Natural killer cell treated with Interleukin-12 subunit alpha and Interleukin-12 subunit beta and Interleukin-15 and Interleukin-18, amount 100 ng/mL, for 72 hours (primary cell): Measurements from ENCODE around the gene CLNK. TPM values are rescaled to one million over a fixed set of nuclear protein-coding genes. Genes with fewer than 3 reads are reported as not detected.

ENCODE experiments used
- ATAC-seq, 2 donors: fragments of 150-1000 bp; cut with Tn5 transposase in 1 of 2; sonication (Bioruptor Pico), chemical (Tn5 transposase) in 1 of 2; 2 replicates each; pipeline ENCODE4 v1.10.0; 2021
- DNase-seq: peaks from one replicate; pipeline ENCODE4 v3.0.0; 2022; ENCODE audit warnings: low spot score
- H3K27ac Mint-ChIP-seq, 2 donors: 1 replicate in 1 of 2; 2 replicates in 1 of 2; pipeline ENCODE4 v1.8.0; 2022; ENCODE audit warnings: mixed read lengths in 2 of 2, mild to moderate bottlenecking in 1 of 2, moderate library complexity in 1 of 2
- H3K27me3 Mint-ChIP-seq, 2 donors: 1 replicate in 1 of 2; 2 replicates in 1 of 2; pipeline ENCODE4 v1.8.0; 2022; ENCODE audit warnings: mixed read lengths in 2 of 2
- H3K36me3 Mint-ChIP-seq: one replicate; pipeline ENCODE4 v1.8.0; 2022; ENCODE audit warnings: mixed read lengths
- H3K4me1 Mint-ChIP-seq, 2 donors: 1 replicate in 1 of 2; 2 replicates in 1 of 2; pipeline ENCODE4 v1.8.0; 2022; ENCODE audit warnings: low read depth in 2 of 2, mixed read lengths in 2 of 2, mild to moderate bottlenecking in 1 of 2
- H3K4me3 Mint-ChIP-seq: one replicate; pipeline ENCODE4 v1.8.0; 2022; ENCODE audit warnings: mixed read lengths
- H3K9me3 Mint-ChIP-seq: 2 replicates; pipeline ENCODE4 v1.8.0; 2022; ENCODE audit warnings: mixed read lengths
- total RNA-seq, 2 donors: library from RNA; stranded (reverse); gene quantifications; one replicate each; pipeline ENCODE4 v1.2.3, GENCODE V29; 2022

CLNK gene
- total RNA-seq, 2 donors from 2014 or later = 0.45 to 0.70 TPM

DNA sequence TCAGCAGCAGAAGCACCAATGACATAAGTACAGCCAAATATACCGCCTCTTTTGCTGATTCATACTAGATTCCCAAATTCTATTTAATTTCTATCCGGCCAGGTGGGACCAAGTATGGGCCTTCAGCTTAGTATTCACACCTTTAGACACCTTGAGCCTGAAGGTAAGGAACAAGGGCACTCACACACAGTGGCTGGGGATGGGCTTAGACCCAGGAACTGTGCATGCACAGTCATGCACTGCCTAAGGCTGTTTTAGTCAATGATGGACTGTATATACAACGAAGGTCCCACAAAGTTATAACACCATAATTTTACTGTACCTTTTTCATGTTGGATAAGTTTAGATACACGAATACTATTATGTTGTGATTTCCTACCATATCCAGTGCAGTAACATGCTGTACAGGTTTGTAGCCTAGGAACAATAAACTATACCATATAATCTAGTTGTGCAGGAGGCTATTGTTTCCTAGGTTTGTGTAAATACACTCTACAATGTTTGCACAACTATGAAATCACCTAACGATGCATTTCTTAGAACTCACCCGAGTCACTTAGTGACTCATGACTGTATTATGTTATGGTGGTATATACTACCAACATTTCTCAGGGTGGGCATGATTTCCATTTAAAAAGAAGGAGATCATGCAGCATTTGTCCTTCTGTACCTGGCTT, 9.7 kb upstream of the CLNK start:
- Mint-ChIP-seq H3K36me3 (no peaks in the 10 kb centered on the region), H3K4me1 (no peaks in the 10 kb centered on the region), H3K27ac (no peak overlapping the region), H3K4me3 (no peak overlapping the region), H3K9me3 (no peaks in the 10 kb centered on the region), H3K27me3 (no peaks in the 10 kb centered on the region)
- DNase-seq = no peak
- no peak for ATAC-seq

DNA sequence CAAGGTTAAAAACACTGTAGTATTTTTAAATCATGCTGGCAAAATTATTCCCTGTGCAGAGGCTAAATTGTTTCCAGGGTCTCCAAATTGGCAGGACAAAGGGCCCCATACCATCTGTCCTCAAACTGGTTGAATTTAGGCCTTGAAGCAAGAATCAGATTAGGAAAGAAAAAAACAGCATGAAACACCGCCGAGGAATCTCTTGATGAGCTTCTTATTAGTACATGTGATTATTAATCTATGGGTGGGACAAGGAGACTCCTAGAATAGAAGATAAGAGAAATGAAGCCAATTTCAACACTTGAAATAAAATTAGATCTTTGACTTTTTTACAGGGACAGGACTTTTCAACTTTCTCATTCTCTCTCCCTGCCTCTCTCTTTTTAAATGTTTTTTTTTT, 7.1 kb upstream of the CLNK start:
- Mint-ChIP-seq H3K4me3 (no peak overlapping the region), H3K27ac (no peak overlapping the region), H3K36me3 (no peaks in the 10 kb centered on the region), H3K4me1 (peaks cover 0 to 3% of the 10 kb centered on the region in 2 donors), H3K9me3 (peaks cover 2% of the 10 kb centered on the region), H3K27me3 (no peaks in the 10 kb centered on the region)
- DNase-seq (no peak), ATAC-seq (no peak)

DNA sequence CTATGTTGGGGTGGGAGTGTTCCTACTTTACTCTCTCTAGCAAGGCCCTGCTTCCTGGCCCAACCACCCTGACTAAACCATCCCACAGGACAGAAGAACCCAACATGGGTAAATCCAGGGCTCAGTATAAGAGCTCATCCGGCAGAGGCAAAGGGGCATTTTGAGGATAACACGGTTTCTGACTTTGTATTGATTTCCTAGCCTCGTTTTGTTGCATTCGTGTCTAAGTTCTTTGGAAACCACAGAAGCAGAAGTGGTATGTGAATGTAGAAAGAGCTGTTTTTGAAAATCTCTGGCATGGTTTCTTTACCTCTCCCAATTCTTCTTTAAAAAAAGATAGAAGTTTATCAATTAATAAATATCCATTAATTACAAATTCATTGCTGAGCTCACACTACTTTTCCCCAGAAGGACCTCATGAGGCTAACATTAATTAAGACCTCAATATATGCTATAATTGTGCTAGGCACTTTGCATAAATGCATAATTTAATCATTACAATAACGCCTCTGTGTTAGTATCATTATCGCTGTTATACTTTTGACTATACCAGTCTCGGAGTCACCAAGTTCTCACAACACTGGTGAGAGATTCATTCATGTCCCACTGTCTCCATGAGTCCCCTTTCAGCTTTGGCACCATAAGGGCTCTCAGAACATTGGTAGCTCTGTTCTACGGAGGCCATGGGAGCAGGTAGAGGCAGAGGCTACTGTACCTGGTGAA, 5.8 kb upstream of the CLNK start:
- Mint-ChIP-seq H3K36me3 (no peaks in the 10 kb centered on the region), H3K27ac (no peak overlapping the region), H3K4me1 (peaks cover 0 to 3% of the 10 kb centered on the region in 2 donors), H3K27me3 (no peaks in the 10 kb centered on the region), H3K9me3 (peaks cover 2% of the 10 kb centered on the region), H3K4me3 (no peak overlapping the region)
- DNase-seq (no peak), ATAC-seq (no peak)

DNA sequence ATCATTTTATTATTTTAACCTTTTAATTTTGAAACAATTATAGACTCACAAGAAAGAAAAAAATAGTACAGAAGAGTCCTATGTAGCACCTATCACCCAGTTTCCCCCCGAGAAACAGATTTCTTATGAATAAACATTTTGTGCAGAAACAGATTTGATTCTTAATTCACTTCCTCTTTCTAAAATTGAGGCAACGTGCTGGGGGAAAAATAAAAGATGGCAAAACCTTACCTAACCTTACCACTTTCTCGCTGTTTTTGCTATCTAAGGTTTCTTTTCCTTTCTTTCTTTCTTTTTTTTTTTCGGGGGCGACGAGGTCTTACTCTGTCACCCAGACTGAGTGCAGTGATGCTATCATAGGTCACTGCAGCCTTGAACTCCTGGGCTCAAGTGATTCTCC, 4.3 kb upstream of the CLNK start:
- Mint-ChIP-seq H3K27ac (no peak overlapping the region), H3K36me3 (no peaks in the 10 kb centered on the region), H3K27me3 (no peaks in the 10 kb centered on the region), H3K4me3 (no peak overlapping the region), H3K9me3 (peaks cover 2% of the 10 kb centered on the region), H3K4me1 (peaks cover 9 to 12% of the 10 kb centered on the region in 2 donors)
- ATAC-seq = no peak
- no peak for DNase-seq

DNA sequence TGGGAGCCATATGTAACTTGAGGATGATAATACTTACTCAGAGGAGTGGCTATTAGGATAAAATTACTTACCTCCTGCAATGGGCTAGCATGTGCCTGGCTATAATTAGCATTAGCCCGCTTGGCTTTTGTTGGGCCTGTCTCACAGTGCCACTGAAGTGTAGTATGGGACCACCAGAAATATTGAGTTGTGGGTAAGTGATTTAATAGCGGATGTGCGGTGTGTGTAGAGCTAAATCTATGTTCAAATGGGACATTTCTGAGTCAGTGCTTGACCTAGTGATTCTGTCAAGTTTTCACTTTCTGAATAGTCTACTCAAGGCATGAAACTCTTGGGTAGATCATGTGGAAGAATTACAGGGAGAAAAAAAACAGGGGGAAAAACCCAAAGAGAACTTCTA, 3.5 kb upstream of the CLNK start:
- no peak for DNase-seq
- ATAC-seq = no peak
- peaks cover 9 to 17% of the 10 kb centered on the region in 2 donors for H3K4me1 Mint-ChIP-seq
- H3K4me3 Mint-ChIP-seq = no peak overlapping the region
- H3K36me3 Mint-ChIP-seq = no peaks in the 10 kb centered on the region
- peaks cover 2% of the 10 kb centered on the region for H3K9me3 Mint-ChIP-seq
- no peaks in the 10 kb centered on the region for H3K27me3 Mint-ChIP-seq
- H3K27ac Mint-ChIP-seq = no peak overlapping the region

DNA sequence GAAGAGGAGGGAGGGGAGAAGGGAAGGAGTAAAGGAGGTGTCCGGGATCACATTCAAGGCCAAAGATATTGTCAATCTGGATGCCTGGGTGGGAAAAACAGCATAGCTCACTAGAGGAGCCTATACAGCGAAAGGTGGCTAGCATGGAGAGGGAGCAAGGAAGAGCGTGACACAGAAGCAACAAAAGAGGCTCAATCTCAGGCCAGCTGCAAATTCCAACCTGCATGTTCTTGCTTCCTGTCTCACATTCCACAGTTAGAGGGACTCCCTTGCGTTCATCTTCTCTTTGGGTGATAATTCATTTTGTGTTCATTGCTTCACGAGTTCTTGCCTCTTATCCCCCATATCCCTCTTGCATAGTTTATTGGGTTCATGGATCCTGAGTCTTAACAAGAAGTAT, 3.0 kb upstream of the CLNK start:
- DNase-seq = no peak
- no peak overlapping the region for H3K4me3 Mint-ChIP-seq
- H3K9me3 Mint-ChIP-seq = peaks cover 2% of the 10 kb centered on the region
- no peaks in the 10 kb centered on the region for H3K27me3 Mint-ChIP-seq
- H3K27ac Mint-ChIP-seq = no peak overlapping the region
- no peaks in the 10 kb centered on the region for H3K36me3 Mint-ChIP-seq
- ATAC-seq = no peak
- H3K4me1 Mint-ChIP-seq = peaks cover 9 to 18% of the 10 kb centered on the region in 2 donors

DNA sequence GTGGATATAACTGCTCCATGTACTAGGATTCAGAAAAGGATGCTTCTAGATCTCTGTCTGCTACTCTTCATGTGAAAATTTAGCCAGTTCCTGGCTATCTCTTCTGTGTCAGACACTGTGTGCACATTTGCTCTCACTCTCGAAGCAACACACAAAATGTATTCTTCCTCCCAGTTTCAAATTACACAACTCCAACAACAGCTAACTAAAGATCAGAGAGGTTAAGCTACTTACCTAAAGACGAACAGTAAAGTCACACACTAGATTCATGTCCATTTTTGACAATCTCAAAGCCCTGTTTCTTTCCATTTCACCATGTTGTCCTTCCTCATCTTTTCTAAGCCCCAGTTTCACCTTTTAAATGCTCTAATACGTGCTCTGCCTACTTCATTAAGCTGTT, 2.2 kb downstream of the CLNK start:
- peaks cover 5% of the 10 kb centered on the region for H3K9me3 Mint-ChIP-seq
- ATAC-seq (no peak), DNase-seq (no peak)
- peaks cover 16 to 31% of the 10 kb centered on the region in 2 donors for H3K4me1 Mint-ChIP-seq
- H3K27me3 Mint-ChIP-seq = no peaks in the 10 kb centered on the region
- H3K36me3 Mint-ChIP-seq = peaks cover 6% of the 10 kb centered on the region
- H3K4me3 Mint-ChIP-seq = no peak overlapping the region
- no peak overlapping the region for H3K27ac Mint-ChIP-seq

DNA sequence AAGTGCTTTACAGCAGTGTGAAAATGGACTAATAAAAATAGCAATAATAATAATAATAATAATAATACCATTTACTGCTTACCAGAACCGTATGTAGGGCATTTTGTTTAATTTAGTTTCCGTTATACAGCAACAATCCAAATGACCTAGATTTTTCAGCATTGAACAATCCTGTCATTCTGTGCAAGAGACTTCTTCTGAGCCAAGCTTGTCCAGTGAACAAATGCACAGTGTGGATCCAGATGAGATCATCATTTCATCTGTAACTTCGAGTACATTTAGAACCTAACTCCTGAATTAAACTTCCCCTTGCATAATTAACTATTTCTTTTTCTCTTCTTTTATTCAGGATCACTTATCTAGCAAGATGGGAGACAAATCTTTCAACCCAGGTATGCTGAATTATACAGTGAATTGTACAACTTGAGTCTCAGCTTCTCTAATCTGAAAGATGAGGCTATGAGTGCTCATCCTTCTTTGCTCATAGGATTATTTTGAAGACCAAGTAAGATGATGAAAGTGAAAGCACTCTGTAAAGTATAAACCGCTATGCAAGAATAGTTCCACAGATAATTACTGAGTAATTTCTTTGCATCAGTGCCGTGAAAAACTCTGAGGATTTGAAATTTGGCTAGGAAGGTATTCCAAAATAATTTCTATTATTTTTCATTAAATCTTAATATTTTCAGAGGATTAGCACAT, 6.6 kb downstream of the CLNK start:
- Mint-ChIP-seq H3K27ac (peak overlapping the region; percentile 28 to 79), H3K4me3 (peak overlapping the region; percentile 73), H3K4me1 (peaks cover 34 to 39% of the 10 kb centered on the region in 2 donors), H3K9me3 (peaks cover 6% of the 10 kb centered on the region), H3K27me3 (no peaks in the 10 kb centered on the region), H3K36me3 (peaks cover 16% of the 10 kb centered on the region)
- ATAC-seq = no peak
- DNase-seq = no peak

DNA sequence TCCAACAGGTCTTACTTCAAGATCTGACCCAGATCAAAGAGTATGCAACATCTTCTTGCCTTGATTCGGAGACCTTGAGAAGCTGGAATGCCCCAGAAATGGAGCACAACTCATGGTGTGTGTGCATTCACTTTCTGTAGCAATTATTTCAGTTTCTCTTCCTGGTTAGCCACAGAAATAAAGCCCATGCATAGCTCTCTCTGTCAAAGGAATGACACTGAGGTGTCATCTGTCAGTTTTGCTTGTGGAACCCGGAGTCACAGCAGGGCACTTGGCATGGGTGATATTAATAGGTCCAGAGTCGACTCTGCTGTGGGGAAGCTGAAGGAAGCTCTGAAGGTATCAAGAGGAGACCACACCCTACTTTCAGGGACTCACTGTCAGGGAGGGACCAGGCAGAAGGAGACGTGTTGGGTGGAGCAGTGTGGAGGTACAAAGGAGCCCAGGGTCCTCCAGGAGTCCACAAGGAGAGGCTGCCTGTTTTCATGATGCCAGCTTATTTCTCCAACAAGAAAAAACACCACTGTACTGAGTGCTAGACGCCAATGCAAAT, 10.7 kb downstream of the CLNK start:
- DNase-seq = no peak
- Mint-ChIP-seq H3K4me3 (no peak overlapping the region), H3K9me3 (peaks cover 6% of the 10 kb centered on the region), H3K27me3 (no peaks in the 10 kb centered on the region), H3K36me3 (peaks cover 16% of the 10 kb centered on the region), H3K4me1 (peaks cover 44 to 45% of the 10 kb centered on the region in 2 donors), H3K27ac (peak overlapping the region in 1 of 2 donors; percentile 86)
- ATAC-seq = peak in 1 of 2 donors; percentile 48

DNA sequence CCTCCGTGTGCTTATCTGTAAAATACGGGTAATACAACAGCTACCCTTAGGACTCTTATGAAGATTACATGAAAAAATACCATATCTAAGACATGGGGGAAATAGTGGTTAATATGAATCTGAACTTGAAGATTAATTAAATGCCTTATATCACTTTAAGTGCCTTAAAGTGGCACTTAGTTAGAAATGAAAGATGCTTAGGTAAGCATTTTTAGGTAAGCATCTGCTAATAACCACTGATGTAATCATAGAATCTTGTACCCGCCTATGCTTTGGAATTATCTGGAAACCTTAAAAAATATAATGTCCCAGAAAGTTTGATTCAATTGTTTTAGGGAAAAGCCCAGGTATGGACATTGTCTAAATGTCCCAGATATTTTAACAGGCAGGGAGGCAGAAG, 12.2 kb downstream of the CLNK start:
- DNase-seq (no peak), ATAC-seq (no peak)
- peaks cover 36 to 37% of the 10 kb centered on the region in 2 donors for H3K4me1 Mint-ChIP-seq
- no peaks in the 10 kb centered on the region for H3K27me3 Mint-ChIP-seq
- H3K36me3 Mint-ChIP-seq = peaks cover 10% of the 10 kb centered on the region
- H3K27ac Mint-ChIP-seq = peak overlapping the region; percentile 74 to 80
- H3K9me3 Mint-ChIP-seq = peaks cover 4% of the 10 kb centered on the region
- H3K4me3 Mint-ChIP-seq = peak overlapping the region; percentile 25

DNA sequence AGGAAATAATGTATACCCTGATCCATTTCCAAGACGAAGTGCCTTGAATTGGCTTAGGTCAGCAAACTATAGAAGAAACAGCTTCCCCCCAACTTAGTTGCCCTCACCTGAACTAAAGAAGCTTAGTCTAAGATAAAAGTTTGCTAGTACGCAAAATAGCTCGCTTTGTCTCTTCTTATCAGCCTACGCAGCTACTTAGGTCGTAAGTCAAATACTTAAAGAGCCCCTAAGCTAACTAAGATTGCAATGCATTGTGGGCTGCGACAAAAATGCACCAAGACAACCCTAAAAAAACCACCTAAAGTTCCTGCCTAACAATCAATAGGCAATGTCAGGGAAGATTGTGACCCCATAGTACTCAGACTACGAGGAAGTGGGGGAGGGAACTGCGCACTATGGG, 12.8 kb downstream of the CLNK start:
- Mint-ChIP-seq H3K4me1 (peaks cover 31 to 32% of the 10 kb centered on the region in 2 donors), H3K27me3 (no peaks in the 10 kb centered on the region), H3K27ac (peak overlapping the region; percentile 74 to 80), H3K36me3 (peaks cover 4% of the 10 kb centered on the region), H3K9me3 (peaks cover 4% of the 10 kb centered on the region), H3K4me3 (peak overlapping the region; percentile 42)
- DNase-seq (no peak), ATAC-seq (no peak)

DNA sequence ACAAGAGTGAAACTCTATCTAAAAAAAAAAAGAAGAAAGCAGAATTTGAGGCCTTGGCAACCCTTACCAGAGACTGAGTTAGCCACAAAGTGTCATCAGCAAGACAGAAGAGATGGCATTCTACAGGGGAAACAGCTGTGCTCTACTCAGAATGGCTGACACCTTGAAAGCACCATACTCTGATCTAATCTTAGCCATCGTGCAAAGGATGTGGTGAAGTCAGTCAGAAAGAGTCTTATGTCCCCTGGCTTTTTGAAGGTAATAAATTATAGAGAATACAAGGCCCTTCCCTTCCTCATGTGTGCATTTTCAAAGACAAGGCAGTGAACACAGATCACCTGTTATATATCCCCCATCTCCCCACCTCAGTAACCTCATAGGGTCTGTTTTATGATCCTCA, 13.2 kb downstream of the CLNK start:
- Mint-ChIP-seq H3K27ac (peak overlapping the region; percentile 74 to 80), H3K4me1 (peaks cover 27 to 28% of the 10 kb centered on the region in 2 donors), H3K36me3 (peaks cover 4% of the 10 kb centered on the region), H3K27me3 (no peaks in the 10 kb centered on the region), H3K4me3 (peak overlapping the region; percentile 42), H3K9me3 (no peaks in the 10 kb centered on the region)
- DNase-seq (no peak), ATAC-seq (peak; percentile 93 to 96)

DNA sequence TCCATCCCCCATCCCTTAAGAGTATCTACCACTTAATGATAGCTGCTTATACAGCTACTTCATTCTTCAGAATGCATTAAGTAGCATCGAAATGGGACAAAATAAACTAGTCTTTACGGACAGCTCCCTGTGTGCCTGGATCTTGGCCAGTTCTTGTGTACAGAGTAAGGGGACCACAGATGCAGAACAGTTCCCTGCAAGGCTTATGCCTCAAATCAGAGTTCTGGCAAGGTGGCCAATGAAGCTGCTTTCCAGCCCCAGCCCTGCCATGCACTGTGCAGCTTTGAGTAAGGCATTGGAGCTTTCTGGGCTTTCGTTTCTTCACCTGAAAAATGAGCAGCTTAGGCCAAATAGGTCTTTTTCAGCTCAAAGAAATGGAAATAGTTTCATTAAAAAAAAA, 14.2 kb downstream of the CLNK start:
- Mint-ChIP-seq H3K27me3 (no peaks in the 10 kb centered on the region), H3K4me1 (peaks cover 19 to 26% of the 10 kb centered on the region in 2 donors), H3K36me3 (no peaks in the 10 kb centered on the region), H3K4me3 (no peak overlapping the region), H3K27ac (no peak overlapping the region), H3K9me3 (no peaks in the 10 kb centered on the region)
- ATAC-seq (no peak), DNase-seq (no peak)
